Calu3 (cell line): ENCODE data around the gene SP140. TPM values are rescaled to one million over a fixed set of nuclear protein-coding genes. Genes with fewer than 3 reads are reported as not detected.
A peak's percentile ranks its signal among the peaks of the same experiment; 100 is the strongest.

Experiments
- BruUV-seq: library from RNA; stranded (reverse); fragments of 400-500 nt; replicated peaks from 2 replicates; lab custom pipeline; 2021; lab: Mats Ljungman, UMichigan
- CTCF ChIA-PET: fragments of 300-600 bp; sonication (Branson Sonifier 250); formaldehyde crosslinking; loops from one replicate; lab custom pipeline; 2022; ENCODE audit warnings: antibody characterized with exemption; lab: Charles Lee
- DNase-seq: peaks from one replicate; pipeline ENCODE4 v3.0.0; 2022
- H3K27ac Mint-ChIP-seq: one replicate; pipeline ENCODE4 v1.8.0; 2022; ENCODE audit warnings: mixed read lengths; ENCODE audit not compliant: unreplicated experiment
- H3K27me3 Mint-ChIP-seq: one replicate; pipeline ENCODE4 v1.8.0; 2022; ENCODE audit warnings: mixed read lengths; ENCODE audit not compliant: unreplicated experiment
- H3K36me3 Mint-ChIP-seq: one replicate; pipeline ENCODE4 v1.8.0; 2022; ENCODE audit warnings: mild to moderate bottlenecking, moderate library complexity, mixed read lengths; ENCODE audit not compliant: insufficient read depth, unreplicated experiment
- H3K4me1 Mint-ChIP-seq: one replicate; pipeline ENCODE4 v1.8.0; 2022; ENCODE audit warnings: mild to moderate bottlenecking, low read depth, mixed read lengths; ENCODE audit not compliant: unreplicated experiment
- H3K4me3 Mint-ChIP-seq: one replicate; pipeline ENCODE4 v1.8.0; 2022; ENCODE audit warnings: mild to moderate bottlenecking, low read depth, moderate library complexity, mixed read lengths; ENCODE audit not compliant: unreplicated experiment
- H3K9me3 Mint-ChIP-seq: one replicate; pipeline ENCODE4 v1.8.0; 2022; ENCODE audit warnings: low read depth, mixed read lengths; ENCODE audit not compliant: unreplicated experiment
- CTCF ChIP-seq: fragments of 200-600 bp; IDR thresholded peaks from one replicate; pipeline ENCODE4 v1.8.0; 2022; ENCODE audit warnings: antibody characterized with exemption; ENCODE audit not compliant: unreplicated experiment
- intact Hi-C: fragments of 100-400 bp; cut with micrococcal nuclease; formaldehyde crosslinking; loops from one replicate; pipeline ENCODE4 v1.10.0; 2022; ENCODE audit not compliant: unreplicated experiment
- total RNA-seq: library from RNA; stranded (reverse); gene quantifications from 2 replicates; pipeline ENCODE4 v1.2.3, GENCODE V29; 2022

Gene SP140
- total RNA-seq, 1 experiment from 2014 or later = 10.9 TPM

DNA sequence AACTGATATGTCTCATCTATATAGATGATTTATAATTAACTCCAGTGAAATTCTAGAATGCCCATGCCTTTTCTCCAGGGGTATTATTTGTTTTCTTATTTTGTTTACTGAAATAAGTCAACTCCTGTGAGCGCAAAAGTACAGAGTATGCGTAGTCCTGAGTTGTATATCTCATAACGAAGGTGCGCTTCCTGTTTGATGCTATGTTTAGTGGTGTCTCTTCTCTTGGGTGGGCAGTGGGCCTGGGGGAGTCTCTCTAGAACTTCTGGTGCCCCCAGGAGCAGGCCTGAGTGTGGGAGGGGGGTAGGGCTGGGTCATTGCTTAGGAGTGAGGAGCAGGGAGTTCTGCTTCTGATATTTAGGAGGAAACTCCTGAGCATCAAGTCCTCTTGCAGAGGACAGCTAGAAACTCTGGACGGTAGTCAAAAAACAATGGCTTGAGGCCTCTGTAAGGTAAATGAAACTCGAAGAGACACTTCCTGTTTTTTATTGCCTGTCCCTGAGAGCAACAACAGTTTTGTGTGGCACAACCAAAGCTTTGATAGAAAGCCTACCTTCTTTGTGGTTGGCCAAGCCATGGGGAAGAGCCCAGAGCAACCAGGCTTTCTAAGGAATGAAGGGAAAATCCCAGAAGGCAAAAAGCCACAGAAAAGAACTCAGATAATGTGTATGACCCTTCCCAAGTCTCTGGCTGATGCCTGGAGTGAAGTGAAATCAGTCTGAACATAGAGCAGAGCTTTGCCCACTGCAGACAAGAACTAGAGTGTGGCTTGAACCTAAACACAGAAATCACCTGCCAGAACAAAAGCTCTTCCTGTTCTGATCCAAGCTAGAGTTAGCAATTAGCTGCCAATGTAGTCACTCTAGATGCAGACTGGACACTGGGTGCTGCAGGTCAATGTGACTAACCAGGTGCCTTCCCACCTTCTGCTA lies 92.9 kb downstream of the SP140 start:
- Mint-ChIP-seq H3K27me3 (no peaks in the 10 kb centered on the region), H3K4me3 (no peak overlapping the region), H3K27ac (no peak overlapping the region), H3K9me3 (peaks cover 10% of the 10 kb centered on the region), H3K36me3 (peaks cover 12% of the 10 kb centered on the region), H3K4me1 (peaks cover 22% of the 10 kb centered on the region)
- no TSS peak for BruUV-seq
- intact Hi-C loops = no loop called here
- CTCF ChIA-PET = no interaction called here
- no peak for DNase-seq
- no peak for TF ChIP-seq CTCF

GRCh38 chr2:230319211-230319862 lies 93.8 kb downstream of the SP140 start:
- CTCF ChIA-PET = no interaction called here
- intact Hi-C loops = no loop called here
- DNase-seq = no peak
- TF ChIP-seq CTCF = no peak
- H3K4me1 Mint-ChIP-seq = peaks cover 16% of the 10 kb centered on the region
- no peak overlapping the region for H3K27ac Mint-ChIP-seq
- H3K36me3 Mint-ChIP-seq = peaks cover 12% of the 10 kb centered on the region
- H3K4me3 Mint-ChIP-seq = no peak overlapping the region
- H3K9me3 Mint-ChIP-seq = peaks cover 7% of the 10 kb centered on the region
- no peaks in the 10 kb centered on the region for H3K27me3 Mint-ChIP-seq
- BruUV-seq = no TSS peak

DNA sequence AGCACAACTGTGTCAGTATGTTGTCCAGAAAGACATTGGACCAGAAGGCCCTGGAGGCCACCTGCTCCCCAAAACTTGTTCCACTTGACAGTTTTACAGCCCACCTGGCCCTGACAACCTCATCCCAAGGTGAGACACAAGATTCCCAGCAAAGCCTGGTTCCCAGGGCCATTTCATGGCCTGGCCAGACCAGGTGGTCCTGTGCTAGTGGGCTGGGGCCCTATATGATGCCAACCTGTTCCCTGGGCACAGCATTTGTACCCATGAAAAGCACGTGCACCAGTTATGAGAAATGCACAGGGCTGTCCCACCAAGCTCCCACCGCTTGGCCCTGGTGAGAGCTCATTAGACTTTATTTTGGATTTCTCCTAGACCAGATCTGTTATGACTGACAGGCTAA lies 95.5 kb downstream of the SP140 start:
- Mint-ChIP-seq H3K27ac (no peak overlapping the region), H3K4me1 (peaks cover 26% of the 10 kb centered on the region), H3K4me3 (no peak overlapping the region), H3K9me3 (peaks cover 7% of the 10 kb centered on the region), H3K36me3 (peaks cover 12% of the 10 kb centered on the region), H3K27me3 (no peaks in the 10 kb centered on the region)
- CTCF ChIA-PET = no interaction called here
- intact Hi-C loops = loop anchor here (10.0 kb wide), 1 partner anchor 294 kb away; no protein-coding TSS in a partner anchor
- TF ChIP-seq CTCF = peak; percentile 15
- DNase-seq = no peak
- no TSS peak for BruUV-seq

DNA sequence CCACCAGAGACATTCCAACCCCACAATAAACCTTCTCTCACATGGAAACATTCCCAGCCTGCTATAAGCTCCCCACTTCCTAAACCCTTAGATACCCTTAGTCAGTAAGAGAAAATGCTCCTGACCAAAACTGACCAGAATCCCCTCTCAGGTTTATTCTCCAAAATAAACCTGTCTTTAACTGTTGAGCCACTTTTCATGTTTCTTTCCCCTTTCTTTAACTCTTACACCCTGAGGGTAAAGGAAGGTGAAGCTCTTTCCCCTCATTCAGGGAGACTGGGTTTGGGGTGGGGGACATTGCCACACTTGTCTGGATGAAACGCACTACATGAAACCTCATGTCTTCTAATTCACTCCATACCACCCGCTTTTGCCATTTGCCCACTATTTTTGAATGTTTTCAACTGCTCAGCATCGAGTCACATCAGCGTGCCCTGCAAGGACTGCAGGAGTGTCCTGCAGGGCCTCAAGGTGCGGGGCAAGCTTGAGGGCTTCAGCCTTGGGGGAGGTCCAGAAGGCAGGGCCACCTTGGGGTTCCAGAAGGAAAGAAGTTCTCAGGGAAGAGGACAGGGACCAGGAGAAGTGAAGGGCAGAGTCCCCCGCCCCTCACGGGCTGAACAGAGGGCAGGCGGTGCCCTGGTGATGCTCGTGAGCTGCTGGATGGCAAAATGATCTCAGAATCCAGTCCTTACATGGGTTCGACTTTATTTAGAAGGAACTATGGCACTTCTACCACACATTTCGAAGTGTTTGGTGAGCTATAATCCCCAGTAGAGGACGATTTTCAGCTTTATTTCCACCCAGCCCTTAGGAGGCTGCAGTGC lies 97.2 kb downstream of the SP140 start:
- intact Hi-C loops = loop anchor here (10.0 kb wide), 1 partner anchor 292 kb away; no protein-coding TSS in a partner anchor
- CTCF ChIA-PET = no interaction called here
- TF ChIP-seq CTCF = no peak
- no peak for DNase-seq
- peaks cover 38% of the 10 kb centered on the region for H3K4me1 Mint-ChIP-seq
- no peaks in the 10 kb centered on the region for H3K27me3 Mint-ChIP-seq
- H3K36me3 Mint-ChIP-seq = peaks cover 29% of the 10 kb centered on the region
- no peak overlapping the region for H3K4me3 Mint-ChIP-seq
- no TSS peak for BruUV-seq
- peaks cover 7% of the 10 kb centered on the region for H3K9me3 Mint-ChIP-seq
- peak overlapping the region; percentile 57 for H3K27ac Mint-ChIP-seq
